Measurements from ENCODE around the gene RRP8.

RRP8 gene

DNA sequence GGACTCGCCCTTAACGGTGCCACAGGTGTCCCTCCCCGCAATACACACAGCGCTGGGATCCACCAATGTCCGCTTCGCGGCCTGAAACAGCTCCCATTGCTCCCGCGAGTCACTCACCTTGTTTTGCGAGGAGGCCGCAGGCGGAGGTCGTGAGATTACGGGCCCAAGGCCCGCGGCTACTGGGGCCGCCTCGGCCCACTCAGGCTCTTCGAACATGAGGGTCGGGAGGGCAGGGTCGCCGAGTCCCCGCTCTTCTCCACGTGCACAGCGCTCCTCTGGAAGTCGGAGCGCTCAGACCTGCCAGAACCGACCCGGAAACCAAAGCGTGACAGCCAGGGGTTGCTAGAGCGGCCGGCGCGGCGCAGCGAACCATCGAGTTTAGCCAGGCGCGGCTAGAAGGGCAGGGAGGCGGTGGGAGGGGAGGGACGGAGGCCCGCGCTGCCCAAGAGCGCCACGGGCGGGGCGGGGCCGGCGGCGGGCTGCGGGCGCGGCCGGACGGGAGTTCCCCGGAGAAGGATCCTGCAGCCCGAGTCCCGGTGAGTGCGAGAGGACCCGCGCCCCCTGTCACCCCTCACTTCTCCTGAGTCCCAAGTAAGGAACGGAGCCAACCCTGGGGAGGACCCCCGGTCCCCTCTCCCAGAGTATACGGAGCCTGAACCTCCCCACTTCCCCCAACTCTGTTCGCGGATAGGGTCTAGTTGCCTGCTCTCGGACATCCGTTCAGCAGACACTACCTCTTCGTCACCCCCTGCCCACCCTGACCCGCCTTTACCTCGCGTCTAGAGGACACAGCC lies at the start of gene RRP8, which contains the start of gene ILK:
RRP8 (minus strand) TSS at position 330 of the 794 bp plus-strand sequence; CDS start at position 216, 114 bp downstream.
ILK (plus strand) TSS at position 488 of the 794 bp plus-strand sequence. CDS start 498 bp downstream, outside the sequence.
- peak; percentile 72 to 80 for DNase-seq

DNA sequence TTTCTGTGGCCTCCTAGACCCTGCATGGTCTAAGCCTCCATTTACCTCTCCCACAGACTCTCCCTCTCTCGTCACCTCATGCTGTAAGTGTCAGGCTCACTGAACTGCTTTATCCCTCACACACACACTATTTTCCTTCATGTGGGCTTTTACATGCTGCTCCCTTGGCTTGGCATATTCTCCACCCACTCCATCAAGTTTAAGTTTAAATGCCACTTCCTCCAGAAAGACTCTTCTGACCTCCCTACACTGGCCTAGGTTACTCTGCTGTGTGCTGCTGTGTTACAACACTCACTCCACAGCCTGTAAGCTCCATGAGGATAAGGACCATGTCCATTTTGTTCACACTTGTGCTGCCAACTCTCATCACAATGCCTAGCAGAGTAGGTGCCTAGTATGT lies 49.7 kb upstream of the RRP8 start:
- DNase-seq: no peak

DNA sequence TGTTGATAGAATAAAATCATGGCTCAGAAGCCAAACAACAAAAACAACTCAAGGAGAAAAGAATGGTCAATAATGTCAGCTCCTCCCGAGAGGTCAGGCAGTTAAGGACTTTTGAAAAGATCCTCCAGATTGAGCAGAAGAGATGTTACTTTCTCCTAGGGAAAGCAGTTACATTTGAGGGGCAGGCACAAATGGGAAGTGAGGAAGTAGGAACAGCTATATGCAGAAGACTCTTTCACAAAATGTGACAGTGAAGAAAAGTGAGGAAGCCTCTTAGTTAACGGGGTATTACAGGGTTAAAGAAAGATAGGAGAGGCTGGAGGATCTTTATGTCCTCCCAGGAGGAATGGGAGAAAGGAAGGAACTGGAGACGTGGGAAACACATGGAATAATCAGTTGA lies 48.8 kb upstream of the RRP8 start:
- no peak for DNase-seq

DNA sequence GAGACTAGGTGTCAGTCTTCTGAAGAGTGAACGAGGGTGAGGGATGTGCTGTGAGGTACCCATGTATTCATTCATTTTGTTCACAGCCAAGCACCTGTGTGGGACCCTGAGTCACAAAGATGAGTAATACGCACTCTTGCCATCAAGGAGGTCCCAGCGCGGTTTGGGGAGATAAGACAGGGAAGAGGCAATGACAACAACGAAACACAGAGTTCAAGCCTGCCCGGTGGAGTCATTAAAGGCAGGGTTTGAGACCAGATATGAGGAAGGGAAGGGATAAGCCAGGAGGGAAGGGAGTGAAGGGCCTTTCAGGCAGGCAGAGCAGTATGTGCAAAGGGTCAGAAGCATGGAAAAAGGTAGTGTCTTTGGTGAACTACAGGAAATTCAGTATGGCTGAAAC lies 47.6 kb upstream of the RRP8 start:
- no peak for DNase-seq

DNA sequence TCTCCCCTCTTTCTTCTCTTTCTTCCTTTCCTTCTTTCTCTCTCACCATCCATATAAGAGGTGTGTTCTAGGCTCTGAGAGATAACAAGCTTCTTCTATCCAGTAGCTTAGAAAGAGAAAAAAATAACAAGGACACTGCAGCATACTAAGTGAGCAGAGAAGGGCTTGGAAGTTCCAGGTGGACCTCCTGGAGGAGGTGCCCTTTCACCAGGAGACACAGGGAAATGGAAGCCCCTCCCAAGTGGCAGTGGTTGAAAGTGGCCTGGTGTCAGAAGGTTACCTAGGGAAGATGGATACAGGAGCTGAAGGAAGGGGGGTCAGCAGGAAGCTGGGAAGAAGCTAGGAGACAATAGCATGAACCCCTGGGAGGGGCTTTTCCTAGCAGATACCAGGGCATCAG lies 46.7 kb upstream of the RRP8 start:
- DNase-seq: no peak

GRCh38 chr11:6648501-6648900 lies 45.1 kb upstream of the RRP8 start:
- no peak for DNase-seq

GRCh38 chr11:6647836-6648235 lies 44.4 kb upstream of the RRP8 start:
- no peak for DNase-seq

- peak; percentile 46 to 87 for DNase-seq
Observed at GRCh38 chr11:6646918-6647679, 43.7 kb upstream of the RRP8 start.

DNA sequence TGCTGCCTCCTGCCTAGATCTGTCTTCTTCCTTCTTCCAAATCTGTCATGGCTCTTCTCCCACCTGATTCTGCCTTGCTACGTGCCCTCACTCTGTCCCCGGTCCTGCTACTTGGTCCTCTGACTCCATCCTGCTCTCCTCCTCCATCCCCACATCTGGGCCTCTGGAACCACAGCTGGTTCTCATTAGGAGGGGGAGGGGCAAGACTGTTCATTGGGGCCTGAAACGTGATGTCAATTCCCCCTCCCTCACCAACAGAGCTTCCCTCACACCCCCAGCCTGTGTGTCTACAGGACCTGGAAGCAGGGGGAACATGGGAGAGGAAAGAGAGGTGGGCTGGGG lies 43.1 kb upstream of the RRP8 start:
- no peak for DNase-seq

GRCh38 chr11:6646071-6646470 lies 42.7 kb upstream of the RRP8 start:
- no peak for DNase-seq

GRCh38 chr11:6642957-6643356 lies 39.5 kb upstream of the RRP8 start:
- DNase-seq: no peak

DNA sequence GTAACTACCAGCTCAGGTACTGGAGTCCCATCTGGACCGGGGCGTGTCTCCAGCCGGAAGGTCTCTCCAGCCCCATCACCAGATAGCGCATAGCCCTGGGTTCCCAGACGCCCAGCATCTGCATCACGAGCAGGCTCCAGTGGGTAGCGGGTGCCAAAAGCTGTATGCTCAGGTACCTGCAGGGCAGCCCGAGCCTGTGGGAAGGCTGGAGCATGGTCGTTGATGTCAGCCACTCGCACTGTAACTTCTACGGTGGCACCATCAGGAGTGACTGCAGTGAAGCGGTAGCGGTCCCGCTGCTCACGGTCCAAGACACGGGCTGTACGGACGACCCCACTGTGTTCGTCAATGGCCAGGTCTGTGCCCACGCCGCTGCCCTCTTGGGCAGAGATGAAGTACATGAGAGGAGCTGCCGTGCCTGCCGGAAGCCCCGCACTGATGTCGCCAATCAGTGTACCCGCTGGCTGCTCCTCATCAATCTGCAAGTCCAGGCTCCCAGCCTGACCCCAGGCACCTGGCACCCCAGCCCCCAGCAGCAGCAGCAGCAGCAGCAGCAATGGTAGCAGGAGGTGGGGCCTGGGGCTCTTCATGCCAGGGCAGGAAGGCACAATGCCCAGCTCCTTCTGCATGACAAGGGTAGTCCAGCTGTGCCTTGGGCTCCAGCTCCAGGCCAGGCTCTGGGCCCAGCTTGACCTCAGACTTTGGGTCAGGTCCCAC lies 37.7 kb upstream of the RRP8 start:
- no peak for DNase-seq

- DNase-seq: no peak
Observed at GRCh38 chr11:6640036-6640984, 36.9 kb upstream of the RRP8 start.

- no peak for DNase-seq
Observed at GRCh38 chr11:6638429-6638828, 35.0 kb upstream of the RRP8 start.

DNA sequence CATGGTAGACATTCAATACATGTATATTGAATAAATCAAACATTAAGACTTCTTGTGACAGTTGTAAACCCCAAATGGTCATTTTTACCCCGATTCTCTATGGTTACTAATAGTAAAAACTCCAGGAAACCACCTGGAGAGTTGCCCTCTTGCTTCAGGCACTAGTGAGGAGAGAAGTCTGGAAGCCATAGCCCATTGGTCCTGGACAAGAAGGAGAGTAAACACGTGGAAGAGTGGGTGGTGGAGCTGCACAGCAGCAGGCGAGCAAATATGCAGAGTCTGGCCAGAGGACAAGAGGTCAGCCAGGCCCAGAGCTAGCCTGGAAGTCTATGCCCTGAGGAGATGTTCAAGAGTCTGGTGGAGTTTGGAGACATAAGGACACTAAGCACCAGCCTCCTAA lies 34.5 kb upstream of the RRP8 start:
- no peak for DNase-seq

DNA sequence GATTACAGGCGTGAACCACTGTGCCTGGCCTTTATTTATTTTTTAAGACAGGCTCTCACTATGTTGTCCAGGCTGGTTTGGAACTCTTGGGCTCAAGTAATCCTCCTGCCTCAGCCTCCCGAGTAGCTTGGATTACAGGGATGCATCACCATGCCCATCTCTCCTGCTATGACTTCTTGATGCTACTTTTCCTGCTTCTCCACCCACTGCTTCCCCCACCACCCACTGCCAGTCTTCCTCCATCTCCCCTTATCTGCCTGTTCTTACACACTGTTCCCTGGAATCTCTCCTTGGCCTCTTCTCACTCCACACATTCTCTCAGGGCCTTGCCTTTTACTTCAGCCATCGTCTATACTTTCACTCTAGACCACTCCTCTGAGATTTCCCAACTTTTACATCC lies 33.1 kb upstream of the RRP8 start:
- DNase-seq: no peak

DNA sequence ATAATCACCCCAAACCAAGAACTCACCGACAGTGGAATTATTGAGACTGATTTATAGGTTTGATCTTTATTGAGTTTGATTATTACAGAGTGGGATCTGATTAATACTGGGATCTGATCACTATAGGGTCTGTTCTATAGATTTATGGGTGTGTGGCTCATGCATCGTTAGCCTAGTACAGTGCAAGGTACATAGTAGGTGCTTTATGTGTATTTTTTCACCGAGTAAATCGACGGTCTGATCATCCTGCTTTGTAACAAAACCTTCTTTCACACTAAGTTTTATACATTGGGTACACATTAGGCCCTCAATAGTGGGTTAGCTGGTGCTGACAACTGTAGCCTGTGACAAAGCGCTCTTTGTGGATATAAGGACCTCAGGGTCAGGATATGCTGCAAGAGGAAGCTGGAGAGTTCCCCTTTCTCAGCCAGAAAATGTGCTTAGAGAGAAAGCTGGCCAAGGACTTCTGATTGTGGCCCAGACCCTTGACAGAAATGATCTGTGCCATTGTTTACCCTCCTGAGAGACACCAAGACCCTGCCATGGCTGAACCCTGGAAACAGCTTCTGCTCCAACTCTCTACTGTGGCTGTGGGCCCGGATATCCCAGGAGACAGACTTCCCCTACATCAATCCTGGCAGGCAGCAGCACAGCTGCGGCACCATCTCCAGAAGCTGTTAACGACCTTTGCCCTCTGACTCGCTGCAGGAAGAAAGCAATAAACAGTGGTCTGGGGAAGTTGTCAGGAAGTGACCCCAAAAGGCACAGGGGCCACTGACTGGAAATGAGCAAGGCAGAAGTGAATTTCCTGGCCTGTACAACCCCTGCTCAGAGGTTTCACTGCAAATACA lies 31.9 kb upstream of the RRP8 start:
- peak; percentile 25 to 52 for DNase-seq

DNA sequence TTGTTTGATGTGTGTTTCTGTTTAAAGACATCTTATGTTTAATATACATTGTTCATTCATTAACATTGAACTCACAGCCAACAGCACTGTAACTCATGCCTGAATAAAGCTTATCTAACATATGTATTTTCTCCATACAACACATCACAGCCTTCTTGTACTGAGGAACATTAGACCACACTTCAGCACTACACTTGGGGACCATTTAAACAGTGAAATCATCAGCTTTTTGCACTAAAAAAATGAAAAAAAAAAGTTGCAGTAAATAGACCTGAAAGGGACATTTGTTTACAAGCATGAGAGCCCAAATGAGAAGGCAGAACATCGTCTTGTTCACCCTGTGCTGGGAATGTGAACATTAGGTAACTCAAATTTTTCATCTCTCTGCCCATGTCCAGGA lies 31.1 kb upstream of the RRP8 start:
- DNase-seq: no peak

- DNase-seq: no peak
Observed at GRCh38 chr11:6633422-6634408, 30.3 kb upstream of the RRP8 start.

Data from bone marrow (tissue), 2 donors.